Vagina (tissue), 2 donors: ENCODE results near the gene DCC. TPM values are rescaled to one million over a fixed set of nuclear protein-coding genes. Genes with fewer than 3 reads are reported as not detected.

ENCODE experiments used
- DNase-seq, 2 donors: peaks; one replicate each; pipeline ENCODE4 v3.0.0-alpha.2; 2017; ENCODE audit errors: extremely low spot score in 2 of 2
- H3K27ac ChIP-seq: fragments of 200-600 bp; sonication (generic); one replicate; pipeline ENCODE4 v1.5.1; 2019
- H3K27me3 ChIP-seq: fragments of 200-600 bp; sonication (generic); one replicate; pipeline ENCODE4 v1.5.1; 2019
- H3K36me3 ChIP-seq, 2 donors: fragments of 200-600 bp; sonication (generic); one replicate each; pipeline ENCODE4 v1.5.1; 2017 to 2019
- H3K4me1 ChIP-seq: fragments of 200-600 bp; sonication (generic); one replicate; pipeline ENCODE4 v1.5.1; 2019
- H3K4me3 ChIP-seq, 2 donors: fragments of 200-600 bp; sonication (generic); 1 replicate in 1 of 2; 2 replicates in 1 of 2; pipeline ENCODE4 v1.5.1; 2016 to 2019
- H3K9me3 ChIP-seq: fragments of 200-600 bp; sonication (generic); one replicate; pipeline ENCODE4 v1.5.1; 2019
- POLR2A ChIP-seq, 2 donors: fragments of 450-650 bp; IDR thresholded peaks; one replicate each; pipeline ENCODE4 v1.6.1; 2017; ENCODE audit warnings: antibody characterized with exemption in 2 of 2, mild to moderate bottlenecking in 2 of 2, moderate library complexity in 2 of 2
- POLR2AphosphoS5 ChIP-seq, 2 donors: sonication (generic); formaldehyde crosslinking; IDR thresholded peaks; one replicate each; pipeline ENCODE4 v1.9.0; 2017; ENCODE audit warnings: antibody characterized with exemption in 2 of 2, mild to moderate bottlenecking in 2 of 2, low read depth in 1 of 2; ENCODE audit not compliant: insufficient read depth in 1 of 2
- intact Hi-C: fragments of 100-400 bp; cut with DNase I; formaldehyde crosslinking; loops from one replicate; pipeline ENCODE4 v1.15.1; 2023
- total RNA-seq: library from RNA; depleted of rRNA; stranded (reverse); fragments of >200 nt; gene quantifications from one replicate; pipeline ENCODE4 v1.2.3, GENCODE V29; 2016
- TF ChIP-seq, protein P1 (sequence below), 3 experiments: fragments of 450-650 bp in 2 of 3; fragments of 200-600 bp in 1 of 3; sonication (generic) in 1 of 3; IDR thresholded peaks; one replicate each; pipeline ENCODE4 v1.5.1; 2017 to 2019; ENCODE audit warnings: antibody characterized with exemption in 3 of 3, mild to moderate bottlenecking in 2 of 3, moderate library complexity in 2 of 3

Gene DCC
- total RNA-seq, 1 donor from 2014 or later, result not detected

- no peaks in the 10 kb centered on the region for H3K4me1 ChIP-seq
- intact Hi-C loops, result no loop called here
- no peak for TF ChIP-seq POLR2A (IDR thresholded peaks at IDR 0.05)
- TF ChIP-seq, protein P1, sequence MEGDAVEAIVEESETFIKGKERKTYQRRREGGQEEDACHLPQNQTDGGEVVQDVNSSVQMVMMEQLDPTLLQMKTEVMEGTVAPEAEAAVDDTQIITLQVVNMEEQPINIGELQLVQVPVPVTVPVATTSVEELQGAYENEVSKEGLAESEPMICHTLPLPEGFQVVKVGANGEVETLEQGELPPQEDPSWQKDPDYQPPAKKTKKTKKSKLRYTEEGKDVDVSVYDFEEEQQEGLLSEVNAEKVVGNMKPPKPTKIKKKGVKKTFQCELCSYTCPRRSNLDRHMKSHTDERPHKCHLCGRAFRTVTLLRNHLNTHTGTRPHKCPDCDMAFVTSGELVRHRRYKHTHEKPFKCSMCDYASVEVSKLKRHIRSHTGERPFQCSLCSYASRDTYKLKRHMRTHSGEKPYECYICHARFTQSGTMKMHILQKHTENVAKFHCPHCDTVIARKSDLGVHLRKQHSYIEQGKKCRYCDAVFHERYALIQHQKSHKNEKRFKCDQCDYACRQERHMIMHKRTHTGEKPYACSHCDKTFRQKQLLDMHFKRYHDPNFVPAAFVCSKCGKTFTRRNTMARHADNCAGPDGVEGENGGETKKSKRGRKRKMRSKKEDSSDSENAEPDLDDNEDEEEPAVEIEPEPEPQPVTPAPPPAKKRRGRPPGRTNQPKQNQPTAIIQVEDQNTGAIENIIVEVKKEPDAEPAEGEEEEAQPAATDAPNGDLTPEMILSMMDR (IDR thresholded peaks at IDR 0.05), result no peak
- no peak for TF ChIP-seq POLR2AphosphoS5 (IDR thresholded peaks at IDR 0.05; ENCODE audit: insufficient read depth in 1 of 2, low read depth in 1 of 2)
- no peaks in the 10 kb centered on the region for H3K36me3 ChIP-seq
- H3K27ac ChIP-seq, result no peak overlapping the region
- no peak overlapping the region for H3K4me3 ChIP-seq
- no peaks in the 10 kb centered on the region for H3K9me3 ChIP-seq
- no peak for DNase-seq
- no peaks in the 10 kb centered on the region for H3K27me3 ChIP-seq
Observed at GRCh38 chr18:53534203-53534602, 1194.2 kb downstream of the DCC start.

DNA sequence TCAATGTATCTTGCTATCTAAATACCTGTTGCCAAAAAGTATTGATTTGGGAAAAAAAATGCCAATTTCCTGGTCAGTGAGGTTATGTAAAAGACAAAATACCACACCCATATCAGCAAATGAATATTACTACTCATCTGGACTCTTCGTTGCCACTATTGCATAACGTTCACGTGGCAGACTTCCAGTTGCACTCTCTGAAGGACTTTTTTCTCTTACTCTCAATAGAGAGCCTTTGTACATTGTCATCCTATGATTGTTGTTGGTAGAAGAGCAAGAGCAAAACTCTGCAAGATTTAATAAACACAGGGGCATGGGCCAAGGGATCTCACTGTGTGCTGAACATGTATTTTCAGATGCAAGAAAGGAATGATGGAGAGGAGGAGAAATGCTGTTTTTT, 1194.7 kb downstream of the DCC start:
- TF ChIP-seq POLR2AphosphoS5 (IDR thresholded peaks at IDR 0.05; ENCODE audit: insufficient read depth in 1 of 2, low read depth in 1 of 2) (no peak), POLR2A (IDR thresholded peaks at IDR 0.05) (no peak)
- TF ChIP-seq, protein P1 (IDR thresholded peaks at IDR 0.05), result no peak
- H3K27ac ChIP-seq, result no peak overlapping the region
- H3K4me3 ChIP-seq, result no peak overlapping the region
- no peaks in the 10 kb centered on the region for H3K27me3 ChIP-seq
- H3K4me1 ChIP-seq, result no peaks in the 10 kb centered on the region
- no peaks in the 10 kb centered on the region for H3K9me3 ChIP-seq
- no peaks in the 10 kb centered on the region for H3K36me3 ChIP-seq
- no peak for DNase-seq
- intact Hi-C loops, result no loop called here

DNA sequence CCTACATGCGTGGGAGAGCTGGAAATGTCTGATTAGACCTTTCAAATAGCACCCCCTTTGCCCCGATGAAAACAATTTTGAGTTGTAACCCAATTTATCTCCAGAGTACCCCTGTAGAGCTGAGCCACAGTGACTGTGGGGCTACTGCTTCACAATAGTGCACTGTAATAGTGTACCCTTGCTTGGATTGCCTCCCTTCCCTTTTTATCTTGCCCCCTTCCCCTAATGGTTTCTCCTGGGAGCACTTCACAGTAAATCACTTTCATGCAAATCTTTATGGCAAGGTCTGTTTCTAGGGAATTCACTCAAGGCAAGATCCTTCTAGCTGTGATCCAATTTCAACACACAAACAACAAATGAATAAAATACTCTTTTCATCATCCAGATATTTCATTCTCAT, 1196.9 kb downstream of the DCC start:
- intact Hi-C loops, result no loop called here
- H3K27me3 ChIP-seq, result no peaks in the 10 kb centered on the region
- H3K4me1 ChIP-seq, result no peaks in the 10 kb centered on the region
- no peak overlapping the region for H3K4me3 ChIP-seq
- no peaks in the 10 kb centered on the region for H3K9me3 ChIP-seq
- H3K36me3 ChIP-seq, result no peaks in the 10 kb centered on the region
- DNase-seq, result no peak
- H3K27ac ChIP-seq, result no peak overlapping the region
- TF ChIP-seq, protein P1 (IDR thresholded peaks at IDR 0.05), result no peak
- TF ChIP-seq POLR2A (IDR thresholded peaks at IDR 0.05) (no peak), POLR2AphosphoS5 (IDR thresholded peaks at IDR 0.05; ENCODE audit: insufficient read depth in 1 of 2, low read depth in 1 of 2) (no peak)

GRCh38 chr18:53541924-53542323, 1201.9 kb downstream of the DCC start:
- no peaks in the 10 kb centered on the region for H3K9me3 ChIP-seq
- no peaks in the 10 kb centered on the region for H3K4me1 ChIP-seq
- no peak for DNase-seq
- H3K4me3 ChIP-seq, result no peak overlapping the region
- H3K27ac ChIP-seq, result no peak overlapping the region
- no peaks in the 10 kb centered on the region for H3K36me3 ChIP-seq
- TF ChIP-seq, protein P1 (IDR thresholded peaks at IDR 0.05), result no peak
- TF ChIP-seq POLR2A (IDR thresholded peaks at IDR 0.05), result no peak
- intact Hi-C loops, result no loop called here
- no peaks in the 10 kb centered on the region for H3K27me3 ChIP-seq

DNA sequence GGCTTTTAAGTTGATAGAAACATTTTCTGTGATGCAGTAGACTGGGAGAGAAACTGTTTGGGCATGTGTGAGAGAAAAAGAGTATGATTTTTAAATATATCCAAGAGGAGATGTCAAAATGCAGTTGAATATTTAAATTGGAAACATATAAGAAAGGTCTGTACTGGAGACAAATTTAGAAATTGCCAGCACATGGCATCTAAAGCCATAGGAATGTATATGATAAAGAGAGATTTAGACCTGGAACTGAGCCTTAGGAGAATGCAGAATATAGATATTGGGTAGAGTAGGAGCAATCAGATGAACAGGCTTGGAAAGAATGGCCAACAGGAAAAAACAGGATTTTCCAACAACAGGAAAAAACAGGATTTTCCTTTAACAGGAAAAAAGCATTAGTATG, 1203.7 kb downstream of the DCC start:
- Histone ChIP-seq H3K27ac (no peak overlapping the region), H3K9me3 (no peaks in the 10 kb centered on the region), H3K27me3 (no peaks in the 10 kb centered on the region), H3K36me3 (no peaks in the 10 kb centered on the region), H3K4me1 (no peaks in the 10 kb centered on the region), H3K4me3 (no peak overlapping the region)
- intact Hi-C loops, result no loop called here
- DNase-seq, result no peak
- TF ChIP-seq, protein P1 (IDR thresholded peaks at IDR 0.05), result no peak
- TF ChIP-seq POLR2AphosphoS5 (IDR thresholded peaks at IDR 0.05; ENCODE audit: insufficient read depth in 1 of 2, low read depth in 1 of 2) (no peak), POLR2A (IDR thresholded peaks at IDR 0.05) (no peak)
